B cell (primary cell): ENCODE data around the gene TRIM22. TPM values are rescaled to one million over a fixed set of nuclear protein-coding genes. Genes with fewer than 3 reads are reported as not detected.
A peak's percentile ranks its signal among the peaks of the same experiment; 100 is the strongest.

Experiments
- ATAC-seq: fragments of 200-7000 bp; cut with Tn5 transposase; one replicate; pipeline ENCODE4 v1.10.0; 2021; ENCODE audit warnings: low read depth, mild to moderate bottlenecking, moderate number of reproducible peaks, moderate library complexity
- CTCF ChIA-PET: fragments of 350-600 bp; sonication (Branson Sonifier 250); formaldehyde crosslinking; loops from one replicate; lab custom pipeline; 2021; ENCODE audit warnings: antibody characterized with exemption, inconsistent platforms; lab: Charles Lee
- POLR2A ChIA-PET: fragments of 350-600 bp; sonication (Branson Sonifier 250); formaldehyde crosslinking; loops from one replicate; lab custom pipeline; 2021; ENCODE audit warnings: antibody characterized with exemption; lab: Charles Lee
- DNase-seq: peaks from one replicate; pipeline ENCODE4 v3.0.0; 2013
- H2AFZ ChIP-seq: 2 replicates; pipeline ENCODE4 v1.6.1; 2012; ENCODE audit warnings: mild to moderate bottlenecking, low read depth, low read length; ENCODE audit not compliant: insufficient read depth, poor library complexity, severe bottlenecking
- H3K27ac ChIP-seq, 2 donors: 1 replicate in 1 of 2; 2 replicates in 1 of 2; pipeline ENCODE4 v1.5.1; 2012 to 2013; ENCODE audit warnings: low read length in 2 of 2, mild to moderate bottlenecking in 2 of 2, moderate library complexity in 1 of 2
- H3K27me3 ChIP-seq, 4 experiments: fragments of 200-600 bp in 1 of 4; sonication (generic) in 1 of 4; replicated peaks in 1 of 4; 1 replicate in 2 of 4; 2 replicates in 2 of 4; pipeline versions ENCODE4 v1.6.1 to v1.7.0; 2013 to 2016; ENCODE audit warnings: low read length in 3 of 4, mild to moderate bottlenecking in 2 of 4, mixed read lengths in 1 of 4, moderate library complexity in 1 of 4; ENCODE audit not compliant: insufficient read depth in 4 of 4, control insufficient read depth in 3 of 4; ENCODE audit errors: control extremely low read depth in 1 of 4
- H3K36me3 ChIP-seq, 2 experiments: replicated peaks in 1 of 2; 1 replicate in 1 of 2; 2 replicates in 1 of 2; pipeline versions ENCODE4 v1.6.1 to v1.7.1; 2013; ENCODE audit warnings: low read length in 1 of 2; ENCODE audit not compliant: insufficient read depth in 2 of 2, control insufficient read depth in 1 of 2; ENCODE audit errors: control extremely low read depth in 1 of 2, extremely low read depth in 1 of 2
- H3K4me1 ChIP-seq, 2 donors: fragments of 200-600 bp in 1 of 2; sonication (generic) in 1 of 2; 1 replicate in 1 of 2; 2 replicates in 1 of 2; pipeline versions ENCODE4 v1.5.1 to v1.6.1; 2013 to 2017; ENCODE audit warnings: low read length in 2 of 2; ENCODE audit not compliant: control insufficient read depth in 2 of 2, insufficient read depth in 2 of 2
- H3K4me2 ChIP-seq: replicated peaks from 2 replicates; pipeline ENCODE3; 2012; ENCODE audit warnings: mild to moderate bottlenecking, low read depth, low read length; ENCODE audit not compliant: poor library complexity, severe bottlenecking
- H3K4me3 ChIP-seq, 5 experiments: fragments of 200-600 bp in 1 of 5; sonication (generic) in 1 of 5; 1 replicate in 3 of 5; 2 replicates in 2 of 5; pipeline versions ENCODE4 v1.5.1 to v1.7.0; 2011 to 2016; ENCODE audit warnings: low read length in 4 of 5, mild to moderate bottlenecking in 4 of 5, low read depth in 2 of 5, control low read depth in 1 of 5, moderate library complexity in 1 of 5; ENCODE audit not compliant: insufficient read depth in 1 of 5; ENCODE audit errors: control extremely low read depth in 1 of 5, extremely low read depth in 1 of 5
- H3K79me2 ChIP-seq: fragments of 200-600 bp; sonication (generic); one replicate; pipeline ENCODE4 v1.6.0; 2016; ENCODE audit warnings: low read length; ENCODE audit not compliant: control insufficient read depth, insufficient read depth
- H3K9ac ChIP-seq: fragments of 200-600 bp; sonication (generic); 2 replicates; pipeline ENCODE4 v1.6.1; 2017; ENCODE audit warnings: mild to moderate bottlenecking, low read length, moderate library complexity
- H3K9me3 ChIP-seq, 3 donors: one replicate each; pipeline versions ENCODE4 v1.6.1 to v1.7.1; 2013; ENCODE audit warnings: low read length in 2 of 3; ENCODE audit not compliant: control insufficient read depth in 2 of 3, insufficient read depth in 1 of 3; ENCODE audit errors: control extremely low read depth in 1 of 3
- H4K20me1 ChIP-seq: 2 replicates; pipeline ENCODE4 v1.6.0; 2012; ENCODE audit warnings: mild to moderate bottlenecking, low read length; ENCODE audit not compliant: insufficient read depth, control insufficient read depth, poor library complexity, severe bottlenecking
- H3K27ac Mint-ChIP-seq: one replicate; pipeline ENCODE4 v1.8.0; 2021; ENCODE audit warnings: mixed read lengths
- H3K27me3 Mint-ChIP-seq: one replicate; pipeline ENCODE4 v1.8.0; 2021; ENCODE audit warnings: mixed read lengths
- H3K4me1 Mint-ChIP-seq: one replicate; pipeline ENCODE4 v1.8.0; 2021; ENCODE audit warnings: mixed read lengths
- H3K4me3 Mint-ChIP-seq: one replicate; pipeline ENCODE4 v1.8.0; 2021; ENCODE audit warnings: mixed read lengths
- H3K9me3 Mint-ChIP-seq: one replicate; pipeline ENCODE4 v1.8.0; 2022; ENCODE audit warnings: mixed read lengths; ENCODE audit not compliant: insufficient read depth
- EZH2 ChIP-seq: IDR thresholded peaks from 2 replicates; pipeline ENCODE4 v1.6.1; 2012; ENCODE audit warnings: borderline replicate concordance, low read depth, mild to moderate bottlenecking, moderate library complexity, low read length; ENCODE audit not compliant: insufficient read depth, poor library complexity, severe bottlenecking
- WGBS: methylation state at CpG from one replicate; pipeline ENCODE4 v1.1.5; 2013; ENCODE audit warnings: missing lambda C conversion rate; ENCODE audit not compliant: insufficient coverage; 5-methylcytosine and 5-hydroxymethylcytosine counted together
- intact Hi-C: fragments of 100-400 bp; cut with micrococcal nuclease; formaldehyde crosslinking; loops from one replicate; pipeline ENCODE4 v1.10.0; 2022
- polyA minus RNA-seq: library from RNA; depleted of rRNA, polyadenylated mRNA; stranded (reverse); fragments of >200 nt; gene quantifications from 2 replicates; pipeline ENCODE4 v1.2.3, GENCODE V29; 2012
- polyA plus RNA-seq: library from polyadenylated mRNA; depleted of rRNA; stranded (reverse); fragments of >200 nt; gene quantifications from 2 replicates; pipeline ENCODE4 v1.2.3, GENCODE V29; 2012
- total RNA-seq, 2 donors: library from RNA; stranded (reverse); fragments of 120-200 nt in 1 of 2; gene quantifications; 1 replicate in 1 of 2; 2 replicates in 1 of 2; pipeline versions ENCODE4 v1.2.3 to v1.2.4, GENCODE V29; 2013 to 2022
- TF ChIP-seq, protein P1 (sequence below): fragments of 200-600 bp; IDR thresholded peaks from one replicate; pipeline ENCODE4 v1.8.0; 2022; ENCODE audit warnings: antibody characterized with exemption, mild to moderate bottlenecking

Gene TRIM22, protein sequence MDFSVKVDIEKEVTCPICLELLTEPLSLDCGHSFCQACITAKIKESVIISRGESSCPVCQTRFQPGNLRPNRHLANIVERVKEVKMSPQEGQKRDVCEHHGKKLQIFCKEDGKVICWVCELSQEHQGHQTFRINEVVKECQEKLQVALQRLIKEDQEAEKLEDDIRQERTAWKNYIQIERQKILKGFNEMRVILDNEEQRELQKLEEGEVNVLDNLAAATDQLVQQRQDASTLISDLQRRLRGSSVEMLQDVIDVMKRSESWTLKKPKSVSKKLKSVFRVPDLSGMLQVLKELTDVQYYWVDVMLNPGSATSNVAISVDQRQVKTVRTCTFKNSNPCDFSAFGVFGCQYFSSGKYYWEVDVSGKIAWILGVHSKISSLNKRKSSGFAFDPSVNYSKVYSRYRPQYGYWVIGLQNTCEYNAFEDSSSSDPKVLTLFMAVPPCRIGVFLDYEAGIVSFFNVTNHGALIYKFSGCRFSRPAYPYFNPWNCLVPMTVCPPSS
- 370 and 388 TPM in 2 replicates for total RNA-seq
- total RNA-seq (2013) = 350 TPM
- 255 and 367 TPM in 2 replicates for polyA plus RNA-seq
- 151 and 179 TPM in 2 replicates for polyA minus RNA-seq

DNA sequence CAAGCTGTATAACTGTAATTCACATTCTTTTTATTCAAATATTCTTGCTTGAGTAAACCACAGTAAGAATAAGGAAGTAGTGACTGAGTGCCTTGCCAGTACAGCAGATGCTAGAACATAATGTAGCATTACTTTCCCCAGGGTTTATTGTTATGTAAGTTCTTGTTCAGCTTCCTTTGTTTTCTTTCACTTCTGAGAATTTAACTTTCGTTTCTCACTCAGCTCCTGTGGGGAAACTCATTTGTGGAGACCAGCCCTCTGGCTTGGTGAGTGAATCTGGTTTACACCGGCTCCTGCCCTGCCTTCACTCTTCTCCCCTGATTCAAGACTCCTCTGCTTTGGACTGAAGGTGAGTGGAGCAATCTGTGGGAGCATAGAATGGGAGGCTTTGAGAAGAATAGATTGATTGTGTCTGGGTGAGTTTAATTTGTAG, at the start of gene TRIM22:
TSS of gene TRIM22 (plus strand) at position 240 of the 433 bp plus-strand sequence. CDS start 6,443 bp downstream, outside the sequence.
- Mint-ChIP-seq H3K4me3 (peak within 1 kb of the TSS; percentile 94), H3K27ac (peak within 1 kb of the TSS; percentile 93), H3K4me1 (peaks cover 47% of the 10 kb centered on the region), H3K9me3 (no peaks in the 10 kb centered on the region), H3K27me3 (no peaks in the 10 kb centered on the region)
- H3K9ac ChIP-seq = peak within 1 kb of the TSS; percentile 90
- H3K4me1 ChIP-seq = peaks cover 31 to 43% of the 10 kb centered on the region in 2 donors
- H3K9me3 ChIP-seq = no peaks in the 10 kb centered on the region
- ChIA-PET CTCF (interaction anchor here (1.0 to 4.4 kb wide), 6 partner anchors 11 to 118 kb away, joined by 3 to 42 read pairs (median 7); no protein-coding TSS in a partner anchor), POLR2A (interaction anchor here (0.6 to 2.4 kb wide), 5 partner anchors 11 to 101 kb away, joined by 3 to 9 read pairs (median 3); no protein-coding TSS in a partner anchor)
- H3K4me2 ChIP-seq = peak within 1 kb of the TSS; percentile 78
- peak; percentile 86 for DNase-seq
- WGBS = no CpG with 5 or more reads among the region's 2 CpGs
- peak; percentile 70 for ATAC-seq
- H3K36me3 ChIP-seq = peaks cover 3 to 13% of the 10 kb centered on the region in 2 experiments
- peak within 1 kb of the TSS; percentile 89 to 92 for H3K27ac ChIP-seq
- TF ChIP-seq EZH2 = no peak
- TF ChIP-seq, protein P1, sequence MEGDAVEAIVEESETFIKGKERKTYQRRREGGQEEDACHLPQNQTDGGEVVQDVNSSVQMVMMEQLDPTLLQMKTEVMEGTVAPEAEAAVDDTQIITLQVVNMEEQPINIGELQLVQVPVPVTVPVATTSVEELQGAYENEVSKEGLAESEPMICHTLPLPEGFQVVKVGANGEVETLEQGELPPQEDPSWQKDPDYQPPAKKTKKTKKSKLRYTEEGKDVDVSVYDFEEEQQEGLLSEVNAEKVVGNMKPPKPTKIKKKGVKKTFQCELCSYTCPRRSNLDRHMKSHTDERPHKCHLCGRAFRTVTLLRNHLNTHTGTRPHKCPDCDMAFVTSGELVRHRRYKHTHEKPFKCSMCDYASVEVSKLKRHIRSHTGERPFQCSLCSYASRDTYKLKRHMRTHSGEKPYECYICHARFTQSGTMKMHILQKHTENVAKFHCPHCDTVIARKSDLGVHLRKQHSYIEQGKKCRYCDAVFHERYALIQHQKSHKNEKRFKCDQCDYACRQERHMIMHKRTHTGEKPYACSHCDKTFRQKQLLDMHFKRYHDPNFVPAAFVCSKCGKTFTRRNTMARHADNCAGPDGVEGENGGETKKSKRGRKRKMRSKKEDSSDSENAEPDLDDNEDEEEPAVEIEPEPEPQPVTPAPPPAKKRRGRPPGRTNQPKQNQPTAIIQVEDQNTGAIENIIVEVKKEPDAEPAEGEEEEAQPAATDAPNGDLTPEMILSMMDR = no peak
- H2AFZ ChIP-seq = peak within 1 kb of the TSS; percentile 67
- peak within 1 kb of the TSS; percentile 79 to 89 (median 84) for H3K4me3 ChIP-seq
- H4K20me1 ChIP-seq = peaks cover 9% of the 10 kb centered on the region
- no peaks in the 10 kb centered on the region for H3K27me3 ChIP-seq
- peaks cover 86% of the 10 kb centered on the region for H3K79me2 ChIP-seq
- intact Hi-C loops = loop anchor here (1.0 to 10.0 kb wide), 3 partner anchors 11 to 795 kb away; partner anchors contain the start of genes ARFIP2, TIMM10B and TRIM34
